22Rv1 (cell line): Measurements from ENCODE around the gene EHMT1.

ENCODE experiments used
- ZFX ChIP-seq: fragments of 450-650 bp; IDR thresholded peaks from 2 replicates; pipeline ENCODE4 v1.6.1; 2017; ENCODE audit warnings: antibody characterized with exemption, borderline replicate concordance
- TF ChIP-seq, protein P1 (sequence below): fragments of 450-650 bp; IDR thresholded peaks from 2 replicates; pipeline ENCODE4 v1.5.1; 2017; ENCODE audit warnings: mild to moderate bottlenecking

DNA sequence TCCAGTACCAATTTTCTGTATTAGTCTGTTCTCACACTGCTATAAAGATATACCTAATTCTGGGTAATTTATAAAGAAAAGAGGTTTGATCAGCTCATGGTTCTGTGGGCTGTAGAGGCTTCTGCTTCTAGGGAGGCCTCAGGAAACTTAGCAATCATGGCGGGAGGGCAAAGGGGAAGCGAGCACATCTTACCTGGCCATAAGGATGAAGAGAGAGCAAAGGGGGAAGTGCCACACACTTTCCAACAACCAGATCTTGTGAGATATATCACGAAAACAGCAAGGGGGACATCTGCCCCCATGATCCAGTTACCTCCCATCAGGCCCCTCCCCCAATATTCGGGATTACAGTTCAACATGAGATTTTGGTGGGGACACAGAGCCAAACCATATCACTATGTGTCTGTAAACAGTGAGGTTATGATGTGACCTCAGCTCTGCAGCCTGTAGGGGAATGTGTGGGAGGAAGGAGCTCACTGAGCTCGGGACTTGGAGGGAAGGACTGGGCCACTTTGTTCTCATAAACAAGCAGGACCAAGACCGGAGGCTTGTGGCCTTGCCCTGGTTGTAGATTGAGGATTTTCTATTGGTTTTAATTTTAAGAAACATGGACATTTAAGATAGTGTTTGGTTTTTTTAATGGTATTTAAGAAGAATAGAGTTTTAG is 85.2 kb downstream of the EHMT1 start:
- TF ChIP-seq, protein P1, sequence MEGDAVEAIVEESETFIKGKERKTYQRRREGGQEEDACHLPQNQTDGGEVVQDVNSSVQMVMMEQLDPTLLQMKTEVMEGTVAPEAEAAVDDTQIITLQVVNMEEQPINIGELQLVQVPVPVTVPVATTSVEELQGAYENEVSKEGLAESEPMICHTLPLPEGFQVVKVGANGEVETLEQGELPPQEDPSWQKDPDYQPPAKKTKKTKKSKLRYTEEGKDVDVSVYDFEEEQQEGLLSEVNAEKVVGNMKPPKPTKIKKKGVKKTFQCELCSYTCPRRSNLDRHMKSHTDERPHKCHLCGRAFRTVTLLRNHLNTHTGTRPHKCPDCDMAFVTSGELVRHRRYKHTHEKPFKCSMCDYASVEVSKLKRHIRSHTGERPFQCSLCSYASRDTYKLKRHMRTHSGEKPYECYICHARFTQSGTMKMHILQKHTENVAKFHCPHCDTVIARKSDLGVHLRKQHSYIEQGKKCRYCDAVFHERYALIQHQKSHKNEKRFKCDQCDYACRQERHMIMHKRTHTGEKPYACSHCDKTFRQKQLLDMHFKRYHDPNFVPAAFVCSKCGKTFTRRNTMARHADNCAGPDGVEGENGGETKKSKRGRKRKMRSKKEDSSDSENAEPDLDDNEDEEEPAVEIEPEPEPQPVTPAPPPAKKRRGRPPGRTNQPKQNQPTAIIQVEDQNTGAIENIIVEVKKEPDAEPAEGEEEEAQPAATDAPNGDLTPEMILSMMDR = no peak
- no peak for TF ChIP-seq ZFX
